ENCODE measurements around the gene TKFC. TPM values are rescaled to one million over a fixed set of nuclear protein-coding genes. Genes with fewer than 3 reads are reported as not detected.

Gene TKFC
- total RNA-seq, 1 experiment from 2014 or later = 168 TPM

- H3K9me3 ChIP-seq (ENCODE audit: insufficient read depth, low read depth) = no peaks in the 10 kb centered on the region
- DNase-seq = no peak
- H3K4me3 ChIP-seq = no peak overlapping the region
- no peak for TF ChIP-seq EZH2 (IDR thresholded peaks at IDR 0.05; ENCODE audit: low read depth)
- no peak for TF ChIP-seq CTCF (conservative IDR thresholded peaks at IDR 0.05)
- no peak overlapping the region for H3K4me2 ChIP-seq
- H3K36me3 ChIP-seq (ENCODE audit: low read depth) = no peaks in the 10 kb centered on the region
- no peaks in the 10 kb centered on the region for H3K79me2 ChIP-seq (ENCODE audit: low read depth)
- ChIA-PET CTCF (interaction anchor here (0.6 kb wide), 1 partner anchor 148 kb away, joined by 14 read pairs; no protein-coding TSS in a partner anchor), POLR2A (ENCODE audit: unreplicated experiment) (no interaction called here)
- intact Hi-C loops (cut with micrococcal nuclease; ENCODE audit: unreplicated experiment) = no loop called here
- no peak overlapping the region for H2AFZ ChIP-seq
- H4K20me1 ChIP-seq (ENCODE audit: insufficient read depth) = no peaks in the 10 kb centered on the region
- no peaks in the 10 kb centered on the region for H3K9me2 ChIP-seq (ENCODE audit: insufficient read depth)
- no TSS peak for BruUV-seq (replicated peaks)
- H3K27ac ChIP-seq = no peak overlapping the region
- H3K27me3 ChIP-seq (ENCODE audit: insufficient read depth, low read depth) = no peaks in the 10 kb centered on the region
- no peaks in the 10 kb centered on the region for H3F3A ChIP-seq (ENCODE audit: insufficient read depth, low read depth)
- no peaks in the 10 kb centered on the region for H3K4me1 ChIP-seq (replicated peaks; ENCODE audit: insufficient read depth)
These were observed 11.0 kb downstream of the TKFC start for GRCh38 chr11:61343792-61344745.

- H3K4me3 ChIP-seq = no peak overlapping the region
- H3K36me3 ChIP-seq (ENCODE audit: low read depth) = no peaks in the 10 kb centered on the region
- no peak overlapping the region for H2AFZ ChIP-seq
- POLR2A ChIA-PET (ENCODE audit: unreplicated experiment) = no interaction called here
- H4K20me1 ChIP-seq (ENCODE audit: insufficient read depth) = no peaks in the 10 kb centered on the region
- TF ChIP-seq EZH2 (IDR thresholded peaks at IDR 0.05; ENCODE audit: low read depth) (no peak), CTCF (conservative IDR thresholded peaks at IDR 0.05) (no peak)
- H3K9me3 ChIP-seq (ENCODE audit: insufficient read depth, low read depth) = no peaks in the 10 kb centered on the region
- H3K9me2 ChIP-seq (ENCODE audit: insufficient read depth) = no peaks in the 10 kb centered on the region
- no peak overlapping the region for H3K27ac ChIP-seq
- no peaks in the 10 kb centered on the region for H3F3A ChIP-seq (ENCODE audit: insufficient read depth, low read depth)
- BruUV-seq (replicated peaks) = no TSS peak
- DNase-seq = no peak
- H3K4me1 ChIP-seq (replicated peaks; ENCODE audit: insufficient read depth) = no peaks in the 10 kb centered on the region
- CTCF ChIA-PET = interaction anchor here (0.6 kb wide), 1 partner anchor 16 kb away, joined by 3 read pairs; no protein-coding TSS in a partner anchor
- intact Hi-C loops (cut with micrococcal nuclease; ENCODE audit: unreplicated experiment) = no loop called here
- no peaks in the 10 kb centered on the region for H3K79me2 ChIP-seq (ENCODE audit: low read depth)
- no peak overlapping the region for H3K4me2 ChIP-seq
- no peaks in the 10 kb centered on the region for H3K27me3 ChIP-seq (ENCODE audit: insufficient read depth, low read depth)
These were observed 12.2 kb downstream of the TKFC start for GRCh38 chr11:61345170-61345610.

- no peaks in the 10 kb centered on the region for H3F3A ChIP-seq (ENCODE audit: insufficient read depth, low read depth)
- POLR2A ChIA-PET (ENCODE audit: unreplicated experiment) = interaction anchor here (0.7 kb wide), 1 partner anchor 360 kb away, joined by 3 read pairs; no protein-coding TSS in a partner anchor
- intact Hi-C loops (cut with micrococcal nuclease; ENCODE audit: unreplicated experiment) = no loop called here
- H3K4me3 ChIP-seq = no peak overlapping the region
- no peak for DNase-seq
- no peaks in the 10 kb centered on the region for H3K4me1 ChIP-seq (replicated peaks; ENCODE audit: insufficient read depth)
- TF ChIP-seq EZH2 (IDR thresholded peaks at IDR 0.05; ENCODE audit: low read depth) = no peak
- no peak for TF ChIP-seq CTCF (conservative IDR thresholded peaks at IDR 0.05)
- H3K27ac ChIP-seq = no peak overlapping the region
- BruUV-seq (replicated peaks) = no TSS peak
- no peaks in the 10 kb centered on the region for H3K27me3 ChIP-seq (ENCODE audit: insufficient read depth, low read depth)
- H3K4me2 ChIP-seq = no peak overlapping the region
- CTCF ChIA-PET = interaction anchor here (0.6 kb wide), 1 partner anchor 15 kb away, joined by 3 read pairs; no protein-coding TSS in a partner anchor
- 0 out of 2 replicates have a peak, but pooled peaks cover 7% of the 10 kb centered on the region for H3K36me3 ChIP-seq (ENCODE audit: low read depth)
- H2AFZ ChIP-seq = no peak overlapping the region
- H3K9me2 ChIP-seq (ENCODE audit: insufficient read depth) = no peaks in the 10 kb centered on the region
- no peaks in the 10 kb centered on the region for H3K79me2 ChIP-seq (ENCODE audit: low read depth)
- H4K20me1 ChIP-seq (ENCODE audit: insufficient read depth) = no peaks in the 10 kb centered on the region
- H3K9me3 ChIP-seq (ENCODE audit: insufficient read depth, low read depth) = no peaks in the 10 kb centered on the region
These were observed 13.2 kb downstream of the TKFC start for GRCh38 chr11:61345954-61346843.

Data from PC-9 (cell line).